Transverse colon (tissue), 4 donors: ENCODE data around the gene ZFAND3. TPM values are rescaled to one million over a fixed set of nuclear protein-coding genes. Genes with fewer than 3 reads are reported as not detected.

Experiments
- DNase-seq: peaks from one replicate; pipeline ENCODE4 v3.0.0-alpha.2; 2019
- H3K27ac ChIP-seq, 4 donors: fragments of 200-600 bp; sonication (generic); 2 replicates each; pipeline ENCODE4 v1.5.1; 2016 to 2018; ENCODE audit warnings: inconsistent platforms in 4 of 4
- H3K27me3 ChIP-seq: fragments of 200-600 bp; sonication (generic); 2 replicates; pipeline ENCODE4 v1.5.1; 2017; ENCODE audit warnings: inconsistent platforms
- H3K36me3 ChIP-seq, 4 donors: fragments of 200-600 bp; sonication (generic); 2 replicates each; pipeline ENCODE4 v1.5.1; 2017 to 2019; ENCODE audit warnings: inconsistent platforms in 4 of 4
- H3K4me1 ChIP-seq, 4 donors: fragments of 200-600 bp; sonication (generic); 2 replicates each; pipeline ENCODE4 v1.5.1; 2017 to 2020; ENCODE audit warnings: inconsistent platforms in 4 of 4
- H3K4me3 ChIP-seq, 4 donors: fragments of 200-600 bp; sonication (generic); 1 replicate in 1 of 4; 2 replicates in 3 of 4; pipeline versions ENCODE4 v1.5.1 to v1.6.1; 2017 to 2019; ENCODE audit warnings: inconsistent platforms in 4 of 4
- H3K9me3 ChIP-seq, 2 donors: fragments of 200-600 bp; sonication (generic); 2 replicates each; pipeline ENCODE4 v1.5.1; 2017 to 2019; ENCODE audit warnings: inconsistent platforms in 2 of 2
- EP300 ChIP-seq: sonication (generic); formaldehyde crosslinking; IDR thresholded peaks from one replicate; pipeline ENCODE4 v1.6.1; 2017; ENCODE audit warnings: antibody characterized with exemption, low read depth
- POLR2A ChIP-seq: fragments of 450-650 bp; IDR thresholded peaks from one replicate; pipeline ENCODE4 v1.6.1; 2016; ENCODE audit warnings: antibody characterized with exemption, mild to moderate bottlenecking, moderate library complexity
- POLR2AphosphoS5 ChIP-seq, 3 donors: sonication (generic); formaldehyde crosslinking; IDR thresholded peaks; one replicate each; pipeline ENCODE4 v1.6.1; 2016; ENCODE audit warnings: antibody characterized with exemption in 3 of 3
- WGBS, 2 donors: methylation state at CpG; one replicate each; pipeline ENCODE4 v1.1.5; 2018; ENCODE audit warnings: low coverage in 1 of 2; 5-methylcytosine and 5-hydroxymethylcytosine counted together
- in situ Hi-C, 4 donors: fragments of 200-750 bp; cut with MboI; loops; one replicate each; pipeline versions ENCODE4 v1.15.0 to v1.15.1; 2017; ENCODE audit warnings: low sequenced_read_pairs in 3 of 4, low pct_ligation_motif_present in 1 of 4, low pct_unique_long_range_greater_than_20kb in 1 of 4
- intact Hi-C: fragments of 100-400 bp; cut with DNase I; formaldehyde crosslinking; loops from one replicate; pipeline ENCODE4 v1.15.1; 2023; ENCODE audit warnings: low total_unique reads
- total RNA-seq, 4 donors: library from RNA; depleted of rRNA; stranded (reverse); fragments of >200 nt; gene quantifications; one replicate each; pipeline ENCODE4 v1.1.0, GENCODE V29; 2016
- TF ChIP-seq, protein P1 (sequence below), 5 experiments: fragments of 200-600 bp in 3 of 5; fragments of 450-650 bp in 2 of 5; sonication (generic) in 3 of 5; IDR thresholded peaks; 1 replicate in 2 of 5; 2 replicates in 3 of 5; pipeline ENCODE4 v1.5.1; 2016 to 2017; ENCODE audit warnings: antibody characterized with exemption in 5 of 5, inconsistent platforms in 3 of 5, mild to moderate bottlenecking in 2 of 5, moderate library complexity in 1 of 5

Gene ZFAND3
- total RNA-seq, 4 donors from 2014 or later: 20.5 to 83.4 (median 36.5) TPM

DNA sequence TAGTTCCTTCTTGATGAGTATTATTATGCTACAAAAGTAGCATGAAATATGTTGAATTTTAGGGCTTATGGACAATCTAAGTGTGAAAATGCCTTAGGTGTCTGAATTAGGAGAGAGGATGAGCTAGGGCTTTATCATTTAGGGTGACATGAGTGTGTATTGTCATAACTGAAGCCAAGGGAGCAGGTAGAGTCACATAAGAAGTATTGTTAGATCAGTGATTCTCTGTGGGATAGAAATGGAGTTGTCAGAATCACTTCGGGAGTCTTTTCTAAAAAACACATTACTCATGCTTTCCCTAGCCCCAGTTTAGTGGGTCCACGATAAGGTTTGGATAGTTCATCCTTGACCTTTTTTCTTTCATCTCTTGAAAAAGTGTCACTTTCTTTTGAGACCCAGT is 16.4 kb downstream of the ZFAND3 start:
- Histone ChIP-seq H3K9me3 (no peaks in the 10 kb centered on the region), H3K4me1 (peaks cover 0 to 8% (median 2%) of the 10 kb centered on the region in 4 donors), H3K27me3 (no peaks in the 10 kb centered on the region), H3K27ac (no peak overlapping the region), H3K4me3 (no peak overlapping the region), H3K36me3 (no peaks in the 10 kb centered on the region)
- intact Hi-C loops (no loop called here), in situ Hi-C loops (no loop called here)
- no peak for DNase-seq
- TF ChIP-seq EP300 (no peak), POLR2AphosphoS5 (IDR thresholded peaks at IDR 0.05) (no peak), POLR2A (no peak)
- TF ChIP-seq, protein P1, sequence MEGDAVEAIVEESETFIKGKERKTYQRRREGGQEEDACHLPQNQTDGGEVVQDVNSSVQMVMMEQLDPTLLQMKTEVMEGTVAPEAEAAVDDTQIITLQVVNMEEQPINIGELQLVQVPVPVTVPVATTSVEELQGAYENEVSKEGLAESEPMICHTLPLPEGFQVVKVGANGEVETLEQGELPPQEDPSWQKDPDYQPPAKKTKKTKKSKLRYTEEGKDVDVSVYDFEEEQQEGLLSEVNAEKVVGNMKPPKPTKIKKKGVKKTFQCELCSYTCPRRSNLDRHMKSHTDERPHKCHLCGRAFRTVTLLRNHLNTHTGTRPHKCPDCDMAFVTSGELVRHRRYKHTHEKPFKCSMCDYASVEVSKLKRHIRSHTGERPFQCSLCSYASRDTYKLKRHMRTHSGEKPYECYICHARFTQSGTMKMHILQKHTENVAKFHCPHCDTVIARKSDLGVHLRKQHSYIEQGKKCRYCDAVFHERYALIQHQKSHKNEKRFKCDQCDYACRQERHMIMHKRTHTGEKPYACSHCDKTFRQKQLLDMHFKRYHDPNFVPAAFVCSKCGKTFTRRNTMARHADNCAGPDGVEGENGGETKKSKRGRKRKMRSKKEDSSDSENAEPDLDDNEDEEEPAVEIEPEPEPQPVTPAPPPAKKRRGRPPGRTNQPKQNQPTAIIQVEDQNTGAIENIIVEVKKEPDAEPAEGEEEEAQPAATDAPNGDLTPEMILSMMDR (IDR thresholded peaks at IDR 0.05): no peak
- WGBS, 2 donors: 88 to 93% methylated on average over 2 of the region's 2 CpGs

DNA sequence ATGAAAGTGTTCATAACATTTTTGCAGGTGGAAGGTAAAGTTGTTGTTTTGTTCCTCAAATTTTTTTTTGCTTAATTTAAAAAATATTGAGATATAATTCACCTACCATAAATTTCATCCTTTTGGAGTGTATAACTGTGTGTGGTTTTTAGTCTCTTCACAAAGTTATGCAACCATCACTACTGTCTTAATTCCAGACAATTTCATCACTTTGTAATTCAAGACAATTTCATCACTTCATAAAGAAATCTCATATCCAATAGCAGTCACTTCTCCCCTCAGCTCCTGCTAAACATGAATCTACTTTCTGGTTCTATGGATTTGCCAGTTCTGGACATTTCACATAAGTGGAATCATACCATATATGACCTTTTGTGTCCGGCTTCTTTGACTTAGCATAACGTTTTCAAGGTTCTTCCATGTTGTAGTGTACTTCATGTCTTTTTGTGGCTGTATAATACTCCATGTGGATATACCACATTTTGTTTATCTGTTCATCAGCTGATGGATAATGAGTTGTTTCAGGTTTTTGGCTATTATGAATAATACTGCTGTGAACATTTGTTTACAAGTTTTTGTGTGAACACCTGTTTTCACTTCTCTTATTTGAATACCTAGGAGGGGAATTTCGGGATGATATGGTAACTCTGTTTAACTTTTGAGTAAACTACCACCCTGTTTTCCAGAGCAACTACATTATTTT is 18.8 kb downstream of the ZFAND3 start:
- peaks cover 0 to 7% (median 0%) of the 10 kb centered on the region in 4 donors for H3K4me1 ChIP-seq
- no peaks in the 10 kb centered on the region for H3K36me3 ChIP-seq
- WGBS, 2 donors: 77 to 92% methylated on average over 3 of the region's 3 CpGs
- H3K4me3 ChIP-seq: no peak overlapping the region
- no peak overlapping the region for H3K27ac ChIP-seq
- TF ChIP-seq EP300 (no peak), POLR2A (no peak), POLR2AphosphoS5 (IDR thresholded peaks at IDR 0.05) (no peak)
- TF ChIP-seq, protein P1 (IDR thresholded peaks at IDR 0.05): no peak
- DNase-seq: no peak
- in situ Hi-C loops (no loop called here), intact Hi-C loops (no loop called here)
- H3K9me3 ChIP-seq: no peaks in the 10 kb centered on the region
- H3K27me3 ChIP-seq: no peaks in the 10 kb centered on the region

DNA sequence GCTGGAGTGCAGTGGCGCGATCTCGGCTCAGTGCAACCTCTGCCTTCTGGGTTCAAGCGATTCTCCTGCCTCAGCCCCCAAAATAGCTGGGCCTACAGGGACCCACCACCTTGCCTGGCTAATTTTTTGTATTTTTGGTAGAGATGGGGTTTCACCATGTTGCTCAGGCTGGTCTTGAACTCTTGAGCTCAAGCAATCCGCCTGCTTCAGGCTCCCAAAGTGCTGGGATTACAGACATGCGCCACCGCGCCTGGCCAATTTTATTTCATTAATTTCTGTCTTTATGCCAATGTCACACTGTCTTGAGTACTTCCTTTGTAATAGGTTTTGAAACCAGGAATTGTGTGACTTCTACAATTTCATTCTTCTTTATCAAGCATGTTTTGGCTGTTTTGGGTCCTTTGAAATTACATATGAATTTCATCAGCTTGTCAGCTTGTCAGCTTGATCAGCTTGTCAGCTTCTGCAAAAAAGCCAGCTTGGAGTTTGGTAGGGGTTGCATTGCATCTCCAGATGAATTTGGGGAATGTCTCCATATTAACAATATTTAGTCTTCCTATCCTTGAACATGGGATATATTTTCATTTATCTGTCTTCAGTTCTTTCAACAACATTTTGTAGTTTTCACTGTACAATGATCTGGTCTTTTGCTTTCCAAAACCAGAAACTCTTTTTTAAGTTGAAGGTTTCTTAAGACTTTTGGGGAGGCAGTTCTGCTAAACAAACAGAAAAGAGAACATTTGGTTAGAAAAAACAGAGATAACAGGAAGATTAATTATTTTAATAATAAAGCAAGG is 20.8 kb downstream of the ZFAND3 start:
- peaks cover 2 to 22% (median 4%) of the 10 kb centered on the region in 4 donors for H3K4me1 ChIP-seq
- no peak overlapping the region for H3K4me3 ChIP-seq
- 95% methylated on average over 8 of the region's 8 CpGs; no CpG with 5 or more reads in 1 of the 2 donors for WGBS, 2 donors
- TF ChIP-seq, protein P1 (IDR thresholded peaks at IDR 0.05): no peak
- TF ChIP-seq POLR2A: no peak
- no peak for TF ChIP-seq EP300
- TF ChIP-seq POLR2AphosphoS5 (IDR thresholded peaks at IDR 0.05): no peak
- intact Hi-C loops: no loop called here
- H3K36me3 ChIP-seq: no peaks in the 10 kb centered on the region
- no peak overlapping the region for H3K27ac ChIP-seq
- in situ Hi-C loops: no loop called here
- no peaks in the 10 kb centered on the region for H3K9me3 ChIP-seq
- H3K27me3 ChIP-seq: no peaks in the 10 kb centered on the region
- no peak for DNase-seq

DNA sequence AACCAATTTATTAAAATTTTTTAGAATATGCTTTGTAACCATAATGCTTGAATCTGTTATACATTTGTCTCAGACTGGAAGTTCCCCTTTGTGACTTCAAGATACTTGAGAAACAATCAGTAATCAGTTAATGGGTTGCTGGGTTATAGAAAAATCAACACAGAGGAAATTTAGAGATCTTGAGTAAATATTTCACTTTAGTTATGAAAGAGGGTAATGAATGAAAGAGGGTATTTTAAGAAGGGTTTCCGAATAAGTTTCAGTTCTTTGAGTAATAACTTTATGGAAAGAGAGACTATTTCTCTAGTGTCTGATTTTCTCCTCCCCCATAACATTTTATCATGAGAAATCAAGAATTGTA is 21.4 kb downstream of the ZFAND3 start:
- 58 to 71% methylated on average over 1 of the region's 1 CpG for WGBS, 2 donors
- no peaks in the 10 kb centered on the region for H3K9me3 ChIP-seq
- no peak overlapping the region for H3K27ac ChIP-seq
- H3K4me1 ChIP-seq: peaks cover 3 to 28% (median 10%) of the 10 kb centered on the region in 4 donors
- in situ Hi-C loops (no loop called here), intact Hi-C loops (no loop called here)
- H3K27me3 ChIP-seq: no peaks in the 10 kb centered on the region
- no peak overlapping the region for H3K4me3 ChIP-seq
- no peak for DNase-seq
- no peaks in the 10 kb centered on the region for H3K36me3 ChIP-seq
- TF ChIP-seq, protein P1 (IDR thresholded peaks at IDR 0.05): no peak
- TF ChIP-seq POLR2AphosphoS5 (IDR thresholded peaks at IDR 0.05): no peak
- no peak for TF ChIP-seq EP300
- no peak for TF ChIP-seq POLR2A
